ENCODE measurements around the gene KLHL12.

KLHL12 gene

DNA sequence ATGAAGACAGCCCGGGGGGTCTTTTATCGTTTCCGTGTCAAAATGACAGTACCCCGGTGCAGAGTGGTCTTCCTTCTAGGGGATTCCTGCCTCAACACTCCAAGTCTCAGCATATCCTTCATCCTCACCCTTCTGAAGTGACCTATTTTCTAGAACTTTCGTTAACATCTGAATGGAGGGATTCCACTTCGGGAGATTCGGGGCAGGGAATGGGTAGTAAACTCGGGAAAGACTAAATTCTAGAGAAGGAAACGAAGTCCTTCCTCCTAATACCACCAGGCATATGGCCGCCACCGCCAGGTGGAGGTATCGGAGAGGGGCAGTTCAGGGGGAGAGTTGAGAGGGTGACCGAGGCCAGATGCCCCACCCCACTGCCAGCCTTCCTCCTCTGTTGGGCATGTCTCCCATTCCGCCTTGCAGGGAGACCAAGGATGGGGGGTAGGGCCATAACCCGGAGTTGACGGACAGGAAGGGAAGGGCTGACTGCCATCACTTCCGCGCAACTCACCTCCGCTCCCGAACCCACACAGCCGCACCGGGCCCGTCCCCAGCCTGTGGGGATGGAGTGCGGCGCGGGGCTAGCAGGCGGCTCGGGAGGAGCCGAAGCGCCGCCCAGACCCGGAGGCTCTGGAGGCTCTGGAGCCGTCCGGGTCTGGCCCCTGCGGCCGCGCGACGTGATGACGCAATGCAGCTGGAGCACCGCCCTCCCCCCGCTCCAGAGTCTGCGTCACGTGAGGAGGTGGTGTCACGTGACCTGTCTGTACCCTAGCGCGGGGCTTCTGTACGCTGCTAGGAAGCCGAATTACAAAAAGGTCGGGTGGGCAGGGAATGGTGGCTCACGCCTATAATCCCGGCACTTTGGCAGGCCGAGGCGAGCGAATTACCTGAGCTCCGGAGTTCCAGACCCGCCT, at the start of gene KLHL12:
TSS of gene KLHL12 (minus strand) at position 654 of the 911 bp plus-strand sequence. CDS start 2,072 bp downstream, outside the sequence.
- peak; percentile 97 for DNase-seq

- DNase-seq = no peak
Measured at GRCh38 chr1:202976633-202977032, 49.6 kb upstream of the KLHL12 start.

- DNase-seq = no peak
Measured at GRCh38 chr1:202974856-202975255, 47.8 kb upstream of the KLHL12 start.

DNA sequence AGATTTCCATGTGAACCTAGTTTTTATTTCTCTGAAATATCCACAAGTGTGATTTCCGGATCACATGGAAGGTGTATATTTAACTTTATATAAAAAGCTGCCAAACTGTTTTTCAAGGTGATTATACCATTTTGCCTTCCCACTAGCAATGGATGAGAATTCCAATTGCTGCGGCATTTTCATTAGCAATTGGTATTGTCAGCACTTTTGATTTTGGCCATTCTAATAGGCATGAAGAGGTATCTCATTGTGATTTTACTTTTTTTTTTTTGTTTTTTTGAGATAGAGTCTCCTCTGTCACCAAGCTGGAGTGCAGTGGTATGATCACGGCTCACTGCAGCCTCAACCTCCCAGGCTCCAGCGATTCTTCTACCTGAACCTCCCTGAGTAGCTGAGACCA, 45.0 kb upstream of the KLHL12 start:
- DNase-seq = no peak

DNA sequence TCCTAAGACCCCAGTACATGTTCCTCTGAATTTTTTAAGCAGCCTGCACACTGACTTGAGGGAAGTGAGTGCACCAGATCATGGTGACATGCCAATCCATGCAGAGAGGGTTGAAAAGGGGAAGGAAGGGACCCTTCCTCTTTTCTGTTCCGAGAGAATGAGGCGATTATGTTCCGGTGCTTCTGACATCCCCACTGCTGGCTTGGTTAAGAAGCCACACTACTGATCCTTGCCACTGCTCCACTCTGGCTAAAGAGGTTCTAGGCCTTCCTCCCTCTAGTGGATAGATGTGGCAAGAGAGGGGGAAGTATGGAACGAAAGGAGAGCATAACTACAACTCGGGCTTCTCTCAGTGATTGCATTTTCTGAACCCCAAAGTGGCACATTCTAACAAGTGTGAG, 41.9 kb upstream of the KLHL12 start:
- peak; percentile 60 for DNase-seq

DNA sequence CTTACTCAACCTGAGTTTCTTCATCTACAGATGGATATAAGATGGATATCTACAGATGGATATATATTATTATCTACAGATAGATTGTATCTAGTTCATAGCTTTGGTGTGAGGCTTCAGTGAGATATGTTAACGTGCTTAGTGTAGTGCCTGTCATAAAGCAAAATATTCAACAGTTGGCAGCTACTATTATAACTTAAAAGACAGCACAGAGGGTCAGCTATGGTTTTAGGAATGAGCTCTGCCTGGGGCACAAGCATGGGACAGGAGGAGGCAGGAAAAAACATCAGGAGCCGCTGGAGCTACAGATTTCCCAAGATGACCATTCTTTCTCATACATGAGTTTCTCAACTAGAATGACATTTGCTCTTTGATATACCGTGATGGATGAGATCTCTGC, 41.3 kb upstream of the KLHL12 start:
- no peak for DNase-seq

DNA sequence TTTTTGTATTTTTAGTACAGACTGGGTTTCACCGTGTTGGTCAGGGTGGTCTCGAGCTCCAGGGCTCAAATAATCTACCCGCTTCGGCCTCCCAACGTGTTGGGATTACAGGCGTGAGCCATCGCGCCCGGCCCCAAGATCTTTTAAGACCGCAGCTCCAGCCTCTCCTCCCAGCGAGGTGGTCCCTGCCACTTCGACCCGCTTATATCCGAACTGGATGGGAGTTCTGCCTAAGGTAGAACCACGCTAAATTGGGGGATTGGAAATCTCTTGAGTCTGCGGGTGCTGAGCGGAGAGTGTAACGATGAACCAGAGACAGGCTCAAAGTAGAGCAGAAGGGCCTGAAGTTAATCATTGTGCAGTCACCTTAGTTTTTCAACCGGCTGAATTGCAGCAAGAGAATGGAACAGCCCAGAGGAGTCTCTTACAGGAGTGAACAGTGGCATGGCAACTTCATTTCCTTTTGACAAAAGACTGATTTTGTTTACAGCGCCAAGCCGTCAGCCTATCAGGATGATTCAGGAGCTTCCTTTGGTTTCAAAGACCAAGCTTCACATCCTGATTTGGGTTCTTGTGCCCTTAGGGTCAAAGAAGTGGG, 40.7 kb upstream of the KLHL12 start:
- peak; percentile 18 for DNase-seq

- no peak for DNase-seq
Measured at GRCh38 chr1:202966006-202966898, 39.2 kb upstream of the KLHL12 start.

- no peak for DNase-seq
Measured at GRCh38 chr1:202965422-202965821, 38.4 kb upstream of the KLHL12 start.

DNA sequence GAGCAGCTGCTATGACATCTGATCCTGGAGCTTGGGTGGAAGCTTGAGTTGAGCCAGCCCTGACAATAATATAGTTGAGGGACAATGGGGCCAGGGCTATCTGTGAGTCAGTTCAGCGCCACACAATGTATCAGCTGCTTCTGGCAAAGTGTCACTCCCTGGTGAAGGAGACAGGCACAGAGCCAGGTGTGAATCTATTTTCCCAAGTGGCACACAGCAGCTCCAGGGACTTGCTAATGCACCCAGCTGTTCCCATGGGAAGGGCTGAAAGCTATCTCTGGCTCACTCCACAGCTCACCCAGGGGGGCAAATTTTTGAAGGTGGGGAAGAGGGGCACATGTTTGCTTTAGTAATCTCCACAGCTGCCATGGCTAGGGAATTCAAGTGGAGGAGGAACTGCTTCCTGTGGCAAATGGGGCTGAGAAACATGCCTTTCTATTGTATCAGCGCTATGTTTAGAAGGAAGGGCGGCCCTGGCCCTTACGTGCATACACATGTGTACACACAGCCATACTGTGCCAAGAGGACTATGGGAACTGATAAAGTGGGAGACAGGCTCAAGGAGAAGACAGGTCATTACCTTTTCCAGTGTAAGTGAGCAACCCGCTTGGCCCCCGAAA, 37.9 kb upstream of the KLHL12 start:
- peak; percentile 99 for DNase-seq

DNA sequence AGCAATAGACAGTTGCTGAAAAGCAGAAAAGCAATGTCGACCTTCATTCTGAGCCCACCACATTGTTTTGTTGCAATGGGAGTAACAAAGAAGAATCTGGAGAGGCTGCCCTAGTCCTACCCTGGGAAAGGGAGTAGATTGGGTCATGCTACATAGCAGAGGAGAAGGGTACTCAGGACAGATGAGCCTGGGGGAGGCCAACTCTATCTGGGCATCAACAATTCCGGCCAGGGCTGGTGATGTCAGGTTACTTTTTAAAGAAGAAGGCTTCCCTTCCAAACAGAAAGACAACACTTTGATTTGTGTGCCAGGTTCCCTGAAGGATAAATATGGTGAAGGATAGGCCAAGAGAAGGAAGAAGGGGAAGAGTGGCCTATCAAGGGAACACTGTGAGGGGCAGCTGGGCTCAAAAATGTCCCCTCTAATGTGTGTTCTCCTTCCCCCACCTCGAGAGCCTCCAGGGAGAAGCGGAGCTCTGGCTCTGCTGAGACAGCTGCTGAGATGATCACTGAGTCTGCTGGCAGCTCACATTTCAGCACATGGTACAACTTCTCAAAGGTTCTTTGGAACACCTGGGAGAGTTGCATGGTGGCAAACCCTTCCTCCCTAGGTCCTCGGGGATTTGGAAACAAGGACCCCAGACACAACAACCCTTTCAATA, 34.3 kb upstream of the KLHL12 start:
- no peak for DNase-seq

GRCh38 chr1:202959276-202959620, 32.2 kb upstream of the KLHL12 start:
- DNase-seq = peak; percentile 40

DNA sequence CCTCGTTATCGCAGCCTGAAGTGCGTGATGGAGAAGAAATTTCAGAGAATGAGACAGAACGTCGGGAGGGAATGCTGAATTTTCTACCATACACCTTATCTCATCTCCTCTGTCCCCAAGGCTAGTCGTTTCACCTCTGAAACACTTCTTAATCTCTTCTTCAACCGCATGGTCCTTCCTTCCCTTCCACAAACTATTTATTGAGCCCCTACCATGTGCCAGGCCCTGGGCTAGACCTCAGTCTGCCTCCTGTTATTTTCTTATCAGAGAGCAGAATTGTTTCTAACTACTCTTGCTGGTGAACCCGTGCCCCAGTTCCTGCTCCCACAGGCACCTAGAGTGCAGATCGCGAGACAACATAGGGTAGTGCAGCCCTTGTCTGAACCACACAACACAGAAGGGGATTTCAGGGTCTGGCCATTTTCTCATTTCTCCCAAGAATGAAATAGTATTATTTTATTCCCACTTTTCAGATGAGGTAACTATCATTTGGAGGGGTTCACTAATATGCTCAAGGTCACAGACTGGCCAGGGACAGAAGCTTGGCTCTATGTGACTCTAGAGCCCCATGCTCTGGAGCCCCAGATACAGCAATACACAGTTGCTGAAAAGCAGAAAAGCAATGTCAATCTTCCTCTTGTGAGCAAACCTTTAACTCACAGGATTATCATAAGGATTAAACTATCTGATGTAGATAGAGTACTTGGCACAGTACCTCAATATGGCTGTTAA, 31.7 kb upstream of the KLHL12 start:
- DNase-seq = no peak

DNA sequence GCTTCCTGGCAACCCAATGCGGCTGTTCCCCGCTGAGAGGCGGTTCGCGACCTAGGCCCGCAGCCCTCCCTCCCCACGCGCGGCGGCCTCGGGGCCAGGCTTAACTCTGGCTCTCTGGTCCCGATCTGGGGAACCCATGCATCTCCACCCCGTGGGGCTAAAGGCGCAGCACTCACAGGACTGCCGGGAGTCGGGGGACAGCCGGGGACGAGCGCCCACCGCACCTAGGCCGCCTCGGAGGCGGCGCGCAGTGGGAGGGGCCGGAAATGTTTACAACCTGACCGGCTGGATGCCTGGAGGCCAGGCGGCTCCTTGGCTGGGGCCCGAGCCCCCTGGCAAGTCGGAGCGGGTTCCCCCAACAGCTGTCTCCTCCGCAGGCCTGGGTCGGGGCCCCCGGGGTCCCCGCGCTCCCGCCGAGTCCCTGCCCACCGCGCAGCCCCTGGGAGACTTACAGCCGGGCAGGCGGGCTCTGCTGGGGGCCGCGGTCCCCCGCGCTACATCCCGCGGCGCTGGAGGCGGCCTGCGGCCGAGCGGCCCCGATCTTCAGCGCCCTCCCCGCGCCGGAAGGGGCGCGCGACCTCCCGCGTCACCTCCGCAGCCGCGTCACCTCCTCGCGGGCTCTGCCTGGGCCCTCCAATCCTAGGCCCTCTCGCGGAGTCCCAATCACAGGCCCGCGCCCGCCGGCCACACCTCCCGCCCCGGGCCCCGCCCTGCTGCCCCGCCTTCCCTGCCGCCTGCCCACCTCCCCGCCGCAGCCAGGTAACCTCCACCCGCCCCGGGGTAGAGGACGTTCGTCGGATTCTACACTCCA, 30.9 kb upstream of the KLHL12 start, which contains the start of gene ADIPOR1:
TSS of gene ADIPOR1 (minus strand) at position 580 of the 811 bp plus-strand sequence. CDS start 7,242 bp downstream, outside the sequence.
- DNase-seq = peak; percentile 93

DNA sequence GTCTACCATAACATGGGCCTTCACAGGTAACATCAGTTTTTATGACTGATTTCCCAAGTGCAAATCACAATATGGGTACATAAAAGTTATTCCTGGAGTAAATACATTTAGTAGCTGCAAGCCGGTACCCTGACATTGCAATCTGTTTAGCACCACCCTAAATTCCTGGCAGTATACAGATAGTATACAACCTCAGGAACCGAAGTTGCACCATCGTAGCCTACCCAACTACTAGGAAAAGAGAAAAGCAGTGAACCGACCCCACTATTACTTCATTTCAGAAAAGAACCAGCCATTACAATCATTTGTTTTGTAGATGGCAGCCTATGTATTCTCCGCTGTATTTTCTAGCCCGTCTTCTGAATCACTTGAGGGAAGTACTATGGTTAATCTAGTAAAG, 29.9 kb upstream of the KLHL12 start:
- DNase-seq = no peak

- no peak for DNase-seq
Measured at GRCh38 chr1:202954057-202954745, 27.2 kb upstream of the KLHL12 start.

- DNase-seq = no peak
Measured at GRCh38 chr1:202953392-202953791, 26.4 kb upstream of the KLHL12 start.

DNA sequence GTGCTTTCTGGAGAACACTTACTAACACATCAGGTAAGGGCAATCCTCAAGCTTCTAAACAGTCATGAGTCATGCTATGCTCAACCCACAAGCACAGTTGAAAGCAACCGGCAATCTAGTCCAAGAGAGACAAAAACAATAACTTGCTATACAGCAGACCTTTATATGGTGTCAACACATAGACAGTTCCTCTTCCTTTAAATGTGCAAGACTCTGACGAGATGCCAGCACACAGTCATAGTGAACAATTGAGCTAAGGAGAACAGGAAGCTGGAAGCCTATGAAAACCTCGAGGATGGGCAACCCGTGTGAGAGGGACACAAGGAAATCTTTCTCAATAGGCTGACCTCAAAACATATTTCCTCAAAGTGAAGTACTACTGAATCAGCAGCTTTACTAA, 25.8 kb upstream of the KLHL12 start:
- no peak for DNase-seq

GRCh38 chr1:202952099-202952498, 25.1 kb upstream of the KLHL12 start:
- DNase-seq = no peak

- DNase-seq = no peak
Measured at GRCh38 chr1:202951437-202951836, 24.4 kb upstream of the KLHL12 start.
